Measurements from ENCODE around the gene USP20. TPM values are rescaled to one million over a fixed set of nuclear protein-coding genes. Genes with fewer than 3 reads are reported as not detected.

The USP20 gene
- total and polyA plus RNA-seq, 4 donors, result 15.7 to 24.1 (median 21.4) TPM

- H3K27me3 ChIP-seq (ENCODE audit: control insufficient read depth in 3 of 3, insufficient read depth in 3 of 3, low read length in 2 of 3), result no peaks in the 10 kb centered on the region
- 43 to 70% methylated on average over 3 of the region's 3 CpGs for WGBS, 2 donors
- no peak for TF ChIP-seq CTCF (IDR thresholded peaks at IDR 0.05; ENCODE audit: control extremely low read depth, extremely low read depth)
Observed at GRCh38 chr9:129919841-129920240, 84.6 kb downstream of the USP20 start.

DNA sequence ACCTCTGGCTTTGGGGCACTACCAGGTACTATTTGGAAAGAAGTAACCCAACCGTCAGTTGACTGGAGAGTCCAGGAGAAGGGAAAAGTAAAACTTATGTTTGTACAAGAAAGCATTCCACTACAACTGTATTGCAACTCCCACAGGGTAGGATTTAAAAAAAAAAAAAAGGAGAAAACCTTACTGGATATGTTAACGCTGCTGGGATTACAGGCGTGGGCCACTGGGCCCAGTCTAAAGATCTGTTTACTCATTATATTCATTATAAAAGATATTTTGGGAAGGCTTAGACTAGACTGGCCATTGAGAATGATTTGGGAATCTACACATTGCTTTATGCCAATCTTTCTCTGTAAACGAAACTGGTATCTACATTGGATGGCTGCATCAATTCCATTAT lies 86.6 kb downstream of the USP20 start:
- no peaks in the 10 kb centered on the region for H3K4me1 ChIP-seq (ENCODE audit: control insufficient read depth in 5 of 5, insufficient read depth in 5 of 5, low read length in 5 of 5)
- H3K9ac ChIP-seq (ENCODE audit: insufficient read depth in 1 of 2, low read length in 2 of 2), result no peak overlapping the region
- H3K36me3 ChIP-seq (ENCODE audit: control insufficient read depth in 4 of 4, insufficient read depth in 4 of 4, low read length in 4 of 4), result peaks cover 10 to 22% (median 14%) of the 10 kb centered on the region in 4 donors
- DNase-seq (no peak), ATAC-seq (ENCODE audit: insufficient read depth, low FRiP score) (no peak)
- H3K4me3 ChIP-seq, result no peak overlapping the region
- no peak overlapping the region for H3K27ac ChIP-seq (ENCODE audit: low read depth in 1 of 2, low read length in 1 of 2)
- TF ChIP-seq CTCF (IDR thresholded peaks at IDR 0.05; ENCODE audit: control extremely low read depth, extremely low read depth), result no peak
- no peaks in the 10 kb centered on the region for H3K9me3 ChIP-seq (ENCODE audit: control insufficient read depth in 4 of 4, insufficient read depth in 3 of 4, low read length in 3 of 4)
- H3K27me3 ChIP-seq (ENCODE audit: control insufficient read depth in 3 of 3, insufficient read depth in 3 of 3, low read length in 2 of 3), result no peaks in the 10 kb centered on the region
- WGBS, 2 donors, result 90% methylated on average over 4 of the region's 4 CpGs

More at GRCh38 chr9:129919841-129920240, 84.6 kb downstream of the USP20 start:
- Histone ChIP-seq H3K27ac (ENCODE audit: low read depth in 1 of 2, low read length in 1 of 2) (no peak overlapping the region), H3K36me3 (ENCODE audit: control insufficient read depth in 4 of 4, insufficient read depth in 4 of 4, low read length in 4 of 4) (peaks cover 9 to 18% (median 12%) of the 10 kb centered on the region in 4 donors), H3K4me3 (no peak overlapping the region), H3K9ac (ENCODE audit: insufficient read depth in 1 of 2, low read length in 2 of 2) (no peak overlapping the region), H3K9me3 (ENCODE audit: control insufficient read depth in 4 of 4, insufficient read depth in 3 of 4, low read length in 3 of 4) (no peaks in the 10 kb centered on the region), H3K4me1 (ENCODE audit: control insufficient read depth in 5 of 5, insufficient read depth in 5 of 5, low read length in 5 of 5) (no peaks in the 10 kb centered on the region)
- DNase-seq, result no peak
- peak; percentile 27 for ATAC-seq (ENCODE audit: insufficient read depth, low FRiP score)

DNA sequence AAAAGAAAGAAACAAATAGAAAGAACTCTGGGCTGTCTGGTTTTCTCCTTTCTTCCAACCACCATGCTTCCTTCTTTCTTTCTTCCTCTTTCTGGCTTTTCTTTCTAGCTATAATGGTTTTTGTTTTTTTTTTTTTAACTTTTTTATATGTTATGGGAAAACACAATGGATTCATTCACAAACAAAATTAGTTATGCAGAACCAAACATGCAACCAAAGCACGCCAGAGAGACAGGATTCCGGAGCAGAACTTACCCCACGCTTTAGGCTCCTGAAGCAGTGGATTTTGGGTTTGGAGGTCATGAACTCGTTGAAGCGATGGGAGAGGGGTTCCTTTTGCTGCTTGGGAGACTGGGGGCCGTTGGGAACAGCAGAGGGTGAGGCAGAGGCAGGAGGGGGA lies 88.3 kb downstream of the USP20 start:
- H3K9ac ChIP-seq (ENCODE audit: insufficient read depth in 1 of 2, low read length in 2 of 2), result no peak overlapping the region
- H3K27ac ChIP-seq (ENCODE audit: low read depth in 1 of 2, low read length in 1 of 2), result no peak overlapping the region
- no peak for TF ChIP-seq CTCF (IDR thresholded peaks at IDR 0.05; ENCODE audit: control extremely low read depth, extremely low read depth)
- no peaks in the 10 kb centered on the region for H3K27me3 ChIP-seq (ENCODE audit: control insufficient read depth in 3 of 3, insufficient read depth in 3 of 3, low read length in 2 of 3)
- no peak overlapping the region for H3K4me3 ChIP-seq
- DNase-seq (no peak), ATAC-seq (ENCODE audit: insufficient read depth, low FRiP score) (no peak)
- WGBS, 2 donors, result 72 to 79% methylated on average over 6 of the region's 6 CpGs
- peaks cover 10 to 25% (median 12%) of the 10 kb centered on the region in 4 donors for H3K36me3 ChIP-seq (ENCODE audit: control insufficient read depth in 4 of 4, insufficient read depth in 4 of 4, low read length in 4 of 4)
- H3K9me3 ChIP-seq (ENCODE audit: control insufficient read depth in 4 of 4, insufficient read depth in 3 of 4, low read length in 3 of 4), result no peaks in the 10 kb centered on the region
- no peaks in the 10 kb centered on the region for H3K4me1 ChIP-seq (ENCODE audit: control insufficient read depth in 5 of 5, insufficient read depth in 5 of 5, low read length in 5 of 5)

DNA sequence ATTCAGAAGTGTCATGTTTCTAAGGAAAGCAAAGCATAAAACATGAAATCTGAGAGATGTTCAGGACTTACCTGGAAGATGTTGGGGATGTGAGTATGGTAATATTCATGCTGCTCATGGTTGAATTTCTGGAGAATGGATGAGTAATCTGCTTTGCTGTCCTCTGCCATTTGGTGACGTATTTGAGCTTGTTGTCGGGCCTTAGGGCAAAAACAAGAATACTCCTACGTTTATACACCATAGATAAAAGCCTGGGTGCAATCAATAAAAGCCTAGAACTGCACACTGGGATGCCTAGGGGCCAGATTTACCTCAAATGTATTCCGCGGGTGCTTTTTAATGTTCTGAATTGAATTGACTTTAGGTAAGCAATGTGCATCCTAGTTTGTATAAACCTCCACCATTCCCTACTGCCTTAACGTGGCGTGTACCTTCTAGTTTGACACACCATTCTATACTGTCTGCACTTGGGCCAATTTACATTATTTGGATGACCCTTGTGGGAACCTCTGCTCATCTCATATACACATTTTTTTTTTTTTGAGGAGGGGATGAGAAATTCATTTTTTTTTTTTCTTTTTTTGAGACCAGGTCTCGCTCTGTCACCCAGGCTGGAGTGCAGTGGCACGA lies 94.4 kb downstream of the USP20 start:
- Histone ChIP-seq H3K9ac (ENCODE audit: insufficient read depth in 1 of 2, low read length in 2 of 2) (no peak overlapping the region), H3K4me3 (no peak overlapping the region), H3K27me3 (ENCODE audit: control insufficient read depth in 3 of 3, insufficient read depth in 3 of 3, low read length in 2 of 3) (no peaks in the 10 kb centered on the region), H3K9me3 (ENCODE audit: control insufficient read depth in 4 of 4, insufficient read depth in 3 of 4, low read length in 3 of 4) (no peaks in the 10 kb centered on the region), H3K4me1 (ENCODE audit: control insufficient read depth in 5 of 5, insufficient read depth in 5 of 5, low read length in 5 of 5) (peaks cover 2 to 16% (median 6%) of the 10 kb centered on the region in 5 donors), H3K27ac (ENCODE audit: low read depth in 1 of 2, low read length in 1 of 2) (no peak overlapping the region), H3K36me3 (ENCODE audit: control insufficient read depth in 4 of 4, insufficient read depth in 4 of 4, low read length in 4 of 4) (peaks cover 0 to 13% (median 6%) of the 10 kb centered on the region in 4 donors)
- 98% methylated on average over 9 of the region's 9 CpGs for WGBS, 2 donors
- TF ChIP-seq CTCF (IDR thresholded peaks at IDR 0.05; ENCODE audit: control extremely low read depth, extremely low read depth), result no peak
- DNase-seq (no peak), ATAC-seq (ENCODE audit: insufficient read depth, low FRiP score) (no peak)

Data from lung (tissue), 12 donors.